ENCODE results near the gene ATP4B.

The ATP4B gene

GRCh38 chr13:113665597-113666328 lies 7.8 kb upstream of the ATP4B start:
- Histone ChIP-seq H3K27ac (replicated peaks; ENCODE audit: low read length) (no peak overlapping the region), H3K23ac (ENCODE audit: low read depth, low read length, poor library complexity) (peak overlapping the region; percentile 66), H3K18ac (ENCODE audit: low read length) (peak overlapping the region; percentile 67), H3K79me1 (ENCODE audit: low read depth, low read length) (peaks cover 7% of the 10 kb centered on the region), H3K4me1 (ENCODE audit: control insufficient read depth in 2 of 2, insufficient read depth in 1 of 2, low read depth in 1 of 2, low read length in 2 of 2) (peaks cover 0 to 4% of the 10 kb centered on the region in 2 donors), H3K9me3 (replicated peaks in 1 of 2; ENCODE audit: control insufficient read depth in 2 of 2, insufficient read depth in 1 of 2, low read depth in 1 of 2, low read length in 2 of 2) (peaks cover 0 to 4% of the 10 kb centered on the region in 2 donors), H3K4me2 (ENCODE audit: insufficient read depth, low read length, poor library complexity, severe bottlenecking) (no peak overlapping the region), H2AK5ac (ENCODE audit: low read depth, low read length) (peak overlapping the region; percentile 37), H4K8ac (ENCODE audit: low read depth, low read length) (no peak overlapping the region), H2BK15ac (ENCODE audit: low read length) (peak overlapping the region; percentile 72), H2BK120ac (ENCODE audit: low read depth, low read length) (no peak overlapping the region), H3K36me3 (replicated peaks in 1 of 2; ENCODE audit: control insufficient read depth in 2 of 2, insufficient read depth in 2 of 2, low read length in 2 of 2) (no peaks in the 10 kb centered on the region), H2AFZ (ENCODE audit: low read length) (no peak overlapping the region), H3K27me3 (ENCODE audit: control insufficient read depth in 3 of 3, insufficient read depth in 3 of 3, low read depth in 1 of 3, low read length in 3 of 3) (peaks cover 0 to 6% (median 4%) of the 10 kb centered on the region in 3 experiments), H3K14ac (ENCODE audit: low read length) (peak overlapping the region; percentile 32), H4K91ac (ENCODE audit: low read depth, low read length, poor library complexity) (no peak overlapping the region), H3K4me3 (ENCODE audit: low read length in 2 of 2) (peak overlapping the region in 1 of 2 donors; percentile 62), H3K9ac (ENCODE audit: low read depth, low read length, poor library complexity) (peak overlapping the region; percentile 55), H2BK12ac (ENCODE audit: low read length) (no peak overlapping the region), H2BK5ac (ENCODE audit: low read length) (peak overlapping the region; percentile 17), H3K4ac (ENCODE audit: low read length) (no peak overlapping the region)
- no CpG with 5 or more reads among the region's 3 CpGs for WGBS, 2 donors (ENCODE audit: extremely low coverage in 2 of 2, insufficient read length in 2 of 2, insufficient replicate concordance in 1 of 2)
- no peak for DNase-seq (ENCODE audit: low spot score)

DNA sequence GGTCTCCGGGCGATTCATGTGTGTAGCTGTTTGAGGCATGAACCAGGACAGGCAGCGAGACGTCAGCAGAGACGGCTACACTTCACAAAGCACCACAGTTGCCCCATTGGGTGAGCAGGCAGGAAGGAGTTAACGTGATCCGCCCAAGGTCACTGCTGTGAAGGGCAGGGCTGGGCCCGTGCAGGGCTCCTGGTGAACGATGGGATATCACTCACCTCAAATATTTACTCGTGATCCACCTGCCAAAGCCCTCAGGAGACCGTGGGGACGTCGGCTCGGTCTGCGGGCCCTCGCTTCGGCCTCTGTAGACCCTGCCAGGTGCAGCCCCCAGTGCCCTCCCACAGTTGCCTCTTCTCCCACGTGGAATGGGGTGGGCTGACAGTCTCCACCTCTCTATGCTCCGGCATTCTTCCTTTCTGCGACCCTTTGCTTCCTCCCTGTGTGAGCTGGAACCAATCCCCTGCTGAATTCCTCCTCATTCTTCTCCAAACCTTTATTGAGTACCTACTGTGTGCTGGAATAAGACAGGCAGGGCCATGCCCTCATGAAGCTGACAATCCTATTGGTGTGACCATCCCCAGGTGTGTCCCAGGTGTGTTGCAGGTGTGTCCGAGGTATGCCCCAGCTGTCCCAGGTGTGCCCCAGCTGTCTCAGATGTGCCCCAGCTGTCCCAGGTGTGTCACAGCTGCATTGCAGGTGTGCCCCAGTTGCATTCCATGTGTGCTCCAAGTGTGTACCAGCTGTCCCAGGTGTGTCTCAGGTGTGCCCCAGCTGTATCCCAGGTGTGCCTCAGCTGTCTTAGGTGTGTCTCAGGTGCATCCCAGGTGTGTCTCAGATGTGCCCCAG lies 7.0 kb upstream of the ATP4B start:
- no peak for DNase-seq (ENCODE audit: low spot score)
- WGBS, 2 donors (ENCODE audit: extremely low coverage in 2 of 2, insufficient read length in 2 of 2, insufficient replicate concordance in 1 of 2) = no CpG with 5 or more reads among the region's 21 CpGs
- Histone ChIP-seq H3K27ac (replicated peaks; ENCODE audit: low read length) (no peak overlapping the region), H3K4me1 (ENCODE audit: control insufficient read depth in 2 of 2, insufficient read depth in 1 of 2, low read depth in 1 of 2, low read length in 2 of 2) (peaks cover 0 to 4% of the 10 kb centered on the region in 2 donors), H3K23ac (ENCODE audit: low read depth, low read length, poor library complexity) (peak overlapping the region; percentile 66), H4K8ac (ENCODE audit: low read depth, low read length) (no peak overlapping the region), H3K79me1 (ENCODE audit: low read depth, low read length) (peaks cover 7% of the 10 kb centered on the region), H2BK5ac (ENCODE audit: low read length) (no peak overlapping the region), H2AK5ac (ENCODE audit: low read depth, low read length) (peak overlapping the region; percentile 37), H2BK12ac (ENCODE audit: low read length) (no peak overlapping the region), H3K14ac (ENCODE audit: low read length) (peak overlapping the region; percentile 32), H3K4me2 (ENCODE audit: insufficient read depth, low read length, poor library complexity, severe bottlenecking) (no peak overlapping the region), H2BK120ac (ENCODE audit: low read depth, low read length) (no peak overlapping the region), H2BK15ac (ENCODE audit: low read length) (no peak overlapping the region), H3K4me3 (ENCODE audit: low read length in 2 of 2) (no peak overlapping the region), H3K27me3 (ENCODE audit: control insufficient read depth in 3 of 3, insufficient read depth in 3 of 3, low read depth in 1 of 3, low read length in 3 of 3) (peaks cover 0 to 6% (median 4%) of the 10 kb centered on the region in 3 experiments), H3K9ac (ENCODE audit: low read depth, low read length, poor library complexity) (peak overlapping the region; percentile 45), H3K9me3 (replicated peaks in 1 of 2; ENCODE audit: control insufficient read depth in 2 of 2, insufficient read depth in 1 of 2, low read depth in 1 of 2, low read length in 2 of 2) (peaks cover 0 to 4% of the 10 kb centered on the region in 2 donors), H3K18ac (ENCODE audit: low read length) (peak overlapping the region; percentile 9), H4K91ac (ENCODE audit: low read depth, low read length, poor library complexity) (no peak overlapping the region), H3K4ac (ENCODE audit: low read length) (no peak overlapping the region), H3K36me3 (replicated peaks in 1 of 2; ENCODE audit: control insufficient read depth in 2 of 2, insufficient read depth in 2 of 2, low read length in 2 of 2) (no peaks in the 10 kb centered on the region), H2AFZ (ENCODE audit: low read length) (no peak overlapping the region)

DNA sequence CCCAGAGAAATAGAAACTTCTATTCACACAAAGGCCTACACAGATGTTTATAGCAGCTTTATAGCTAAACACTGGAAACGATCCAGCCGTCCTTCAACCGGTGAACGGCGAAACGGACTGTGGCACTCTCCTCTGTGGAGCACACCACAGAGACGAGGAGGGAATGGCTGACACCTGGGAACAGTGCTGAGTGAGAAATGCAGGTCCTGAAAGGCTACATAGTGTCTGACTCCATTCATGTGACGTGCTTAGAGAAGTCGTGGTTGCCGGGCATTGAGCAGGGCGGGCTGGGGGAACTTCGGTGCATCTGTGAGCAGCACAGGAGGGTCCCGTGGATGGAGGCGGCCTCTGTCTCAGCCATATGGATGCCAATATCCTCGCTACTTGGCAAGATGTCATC lies 5.9 kb upstream of the ATP4B start:
- H3K14ac ChIP-seq (ENCODE audit: low read length) = no peak overlapping the region
- no peak overlapping the region for H2BK15ac ChIP-seq (ENCODE audit: low read length)
- no peak overlapping the region for H3K23ac ChIP-seq (ENCODE audit: low read depth, low read length, poor library complexity)
- H2BK12ac ChIP-seq (ENCODE audit: low read length) = no peak overlapping the region
- H3K4me2 ChIP-seq (ENCODE audit: insufficient read depth, low read length, poor library complexity, severe bottlenecking) = no peak overlapping the region
- peaks cover 0 to 4% (median 4%) of the 10 kb centered on the region in 3 experiments for H3K27me3 ChIP-seq (ENCODE audit: control insufficient read depth in 3 of 3, insufficient read depth in 3 of 3, low read depth in 1 of 3, low read length in 3 of 3)
- H3K79me1 ChIP-seq (ENCODE audit: low read depth, low read length) = peaks cover 7% of the 10 kb centered on the region
- H3K9me3 ChIP-seq (replicated peaks in 1 of 2; ENCODE audit: control insufficient read depth in 2 of 2, insufficient read depth in 1 of 2, low read depth in 1 of 2, low read length in 2 of 2) = peaks cover 0 to 4% of the 10 kb centered on the region in 2 donors
- no peak overlapping the region for H3K18ac ChIP-seq (ENCODE audit: low read length)
- no peak overlapping the region for H3K4me3 ChIP-seq (ENCODE audit: low read length in 2 of 2)
- no peak overlapping the region for H2AK5ac ChIP-seq (ENCODE audit: low read depth, low read length)
- H3K36me3 ChIP-seq (replicated peaks in 1 of 2; ENCODE audit: control insufficient read depth in 2 of 2, insufficient read depth in 2 of 2, low read length in 2 of 2) = no peaks in the 10 kb centered on the region
- H2AFZ ChIP-seq (ENCODE audit: low read length) = no peak overlapping the region
- H2BK120ac ChIP-seq (ENCODE audit: low read depth, low read length) = no peak overlapping the region
- no peak overlapping the region for H3K27ac ChIP-seq (replicated peaks; ENCODE audit: low read length)
- H4K91ac ChIP-seq (ENCODE audit: low read depth, low read length, poor library complexity) = no peak overlapping the region
- DNase-seq (ENCODE audit: low spot score) = no peak
- no peak overlapping the region for H4K8ac ChIP-seq (ENCODE audit: low read depth, low read length)
- no peak overlapping the region for H2BK5ac ChIP-seq (ENCODE audit: low read length)
- no peak overlapping the region for H3K4ac ChIP-seq (ENCODE audit: low read length)
- WGBS, 2 donors (ENCODE audit: extremely low coverage in 2 of 2, insufficient read length in 2 of 2, insufficient replicate concordance in 1 of 2) = no CpG with 5 or more reads among the region's 15 CpGs
- no peaks in the 10 kb centered on the region for H3K4me1 ChIP-seq (ENCODE audit: control insufficient read depth in 2 of 2, insufficient read depth in 1 of 2, low read depth in 1 of 2, low read length in 2 of 2)
- no peak overlapping the region for H3K9ac ChIP-seq (ENCODE audit: low read depth, low read length, poor library complexity)

DNA sequence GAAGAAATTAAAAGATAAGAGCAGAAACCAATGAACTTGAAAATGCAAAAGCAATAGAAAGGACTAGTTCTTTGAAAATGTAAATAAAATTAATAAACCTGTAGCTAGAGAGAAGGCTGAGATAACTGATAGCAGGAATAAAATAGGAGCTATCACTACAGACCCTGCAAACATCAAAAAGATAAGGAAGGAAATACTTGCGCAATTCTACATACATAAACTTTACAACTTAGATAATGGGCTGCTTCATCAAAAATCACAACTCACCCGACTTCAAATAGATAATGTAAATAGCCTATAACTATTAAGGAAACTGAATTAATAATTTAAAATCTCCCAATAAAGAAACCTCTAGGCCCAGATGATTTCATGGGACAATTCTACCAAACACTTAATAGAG lies 3.5 kb upstream of the ATP4B start:
- Histone ChIP-seq H3K27me3 (ENCODE audit: control insufficient read depth in 3 of 3, insufficient read depth in 3 of 3, low read depth in 1 of 3, low read length in 3 of 3) (peaks cover 0 to 4% (median 3%) of the 10 kb centered on the region in 3 experiments), H4K8ac (ENCODE audit: low read depth, low read length) (no peak overlapping the region), H2BK5ac (ENCODE audit: low read length) (no peak overlapping the region), H3K9ac (ENCODE audit: low read depth, low read length, poor library complexity) (no peak overlapping the region), H2BK12ac (ENCODE audit: low read length) (no peak overlapping the region), H2AK5ac (ENCODE audit: low read depth, low read length) (no peak overlapping the region), H3K14ac (ENCODE audit: low read length) (no peak overlapping the region), H3K79me1 (ENCODE audit: low read depth, low read length) (peaks cover 7% of the 10 kb centered on the region), H3K4me1 (ENCODE audit: control insufficient read depth in 2 of 2, insufficient read depth in 1 of 2, low read depth in 1 of 2, low read length in 2 of 2) (no peaks in the 10 kb centered on the region), H3K18ac (ENCODE audit: low read length) (no peak overlapping the region), H3K23ac (ENCODE audit: low read depth, low read length, poor library complexity) (no peak overlapping the region), H4K91ac (ENCODE audit: low read depth, low read length, poor library complexity) (no peak overlapping the region), H2BK15ac (ENCODE audit: low read length) (no peak overlapping the region), H2BK120ac (ENCODE audit: low read depth, low read length) (no peak overlapping the region), H2AFZ (ENCODE audit: low read length) (no peak overlapping the region), H3K9me3 (replicated peaks in 1 of 2; ENCODE audit: control insufficient read depth in 2 of 2, insufficient read depth in 1 of 2, low read depth in 1 of 2, low read length in 2 of 2) (peaks cover 0 to 4% of the 10 kb centered on the region in 2 donors), H3K4ac (ENCODE audit: low read length) (no peak overlapping the region), H3K36me3 (replicated peaks in 1 of 2; ENCODE audit: control insufficient read depth in 2 of 2, insufficient read depth in 2 of 2, low read length in 2 of 2) (no peaks in the 10 kb centered on the region), H3K4me2 (ENCODE audit: insufficient read depth, low read length, poor library complexity, severe bottlenecking) (no peak overlapping the region), H3K27ac (replicated peaks; ENCODE audit: low read length) (no peak overlapping the region), H3K4me3 (ENCODE audit: low read length in 2 of 2) (no peak overlapping the region)
- no peak for DNase-seq (ENCODE audit: low spot score)
- no CpG with 5 or more reads among the region's 2 CpGs for WGBS, 2 donors (ENCODE audit: extremely low coverage in 2 of 2, insufficient read length in 2 of 2, insufficient replicate concordance in 1 of 2)
